ENCODE results near the gene CDKL5.

GRCh38 chrX:18491587-18492340 is 66.4 kb downstream of the CDKL5 start:
- TF ChIP-seq CTCF (IDR thresholded peaks at IDR 0.05) (no peak), REST (IDR thresholded peaks at IDR 0.05; ENCODE audit: insufficient read depth in 1 of 2, low read depth in 2 of 2, low read length in 1 of 2) (no peak), POLR2AphosphoS5 (IDR thresholded peaks at IDR 0.05; ENCODE audit: low read depth, low read length) (no peak)

All from Panc1 (cell line).